Subcutaneous abdominal adipose tissue (tissue), 5 donors: ENCODE results near the gene MMD2.

ENCODE experiments used
- H3K27ac ChIP-seq: one replicate; pipeline ENCODE4 v1.7.0; 2013; ENCODE audit warnings: low read depth, mild to moderate bottlenecking, inconsistent platforms, low read length, moderate library complexity
- H3K27me3 ChIP-seq, 5 donors: one replicate each; pipeline ENCODE4 v1.7.0; 2013; ENCODE audit warnings: low read length in 5 of 5, inconsistent platforms in 1 of 5; ENCODE audit not compliant: control insufficient read depth in 5 of 5, insufficient read depth in 4 of 5
- H3K36me3 ChIP-seq, 5 donors: one replicate each; pipeline ENCODE4 v1.7.0; 2013; ENCODE audit warnings: low read length in 5 of 5; ENCODE audit not compliant: control insufficient read depth in 5 of 5, insufficient read depth in 5 of 5
- H3K4me1 ChIP-seq, 5 donors: one replicate each; pipeline ENCODE4 v1.7.0; 2013; ENCODE audit warnings: low read length in 5 of 5, mild to moderate bottlenecking in 3 of 5, moderate library complexity in 1 of 5; ENCODE audit not compliant: control insufficient read depth in 5 of 5, insufficient read depth in 5 of 5
- H3K4me3 ChIP-seq, 5 donors: one replicate each; pipeline ENCODE4 v1.7.0; 2013; ENCODE audit warnings: low read length in 5 of 5, low read depth in 1 of 5
- H3K9ac ChIP-seq, 5 donors: one replicate each; pipeline ENCODE4 v1.7.0; 2013; ENCODE audit warnings: low read length in 5 of 5, mild to moderate bottlenecking in 4 of 5, moderate library complexity in 3 of 5
- H3K9me3 ChIP-seq, 5 donors: one replicate each; pipeline ENCODE4 v1.7.0; 2013; ENCODE audit warnings: low read length in 5 of 5; ENCODE audit not compliant: control insufficient read depth in 5 of 5
- donor health status: healthy.
- donor health status: healthy.
- donor health status: healthy.
- donor health status: healthy.
- donor health status: healthy.

MMD2 gene

DNA sequence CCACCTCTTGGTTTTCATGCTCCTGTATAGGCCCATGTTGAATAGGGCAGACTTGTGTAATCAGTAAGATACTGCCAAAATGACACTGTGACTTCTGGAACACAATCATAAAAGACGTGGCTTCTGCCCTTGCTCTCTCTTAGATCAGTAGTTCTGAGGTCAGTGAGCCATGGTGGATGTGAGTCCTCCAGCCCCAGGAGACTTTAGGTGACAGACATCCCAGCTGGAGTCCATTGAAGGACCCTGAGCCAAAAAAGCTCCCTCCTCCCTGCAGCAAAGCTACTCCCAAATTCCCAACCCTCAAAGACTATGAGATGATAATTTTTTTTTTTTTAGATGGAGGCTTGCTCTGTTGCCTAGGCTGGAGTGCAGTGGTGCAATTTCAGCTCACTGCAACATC is 72.3 kb downstream of the MMD2 start:
- H3K9me3 ChIP-seq: no peaks in the 10 kb centered on the region
- no peak overlapping the region for H3K9ac ChIP-seq
- H3K27ac ChIP-seq: no peak overlapping the region
- H3K4me3 ChIP-seq: no peak overlapping the region
- H3K27me3 ChIP-seq: peaks cover 0 to 11% (median 0%) of the 10 kb centered on the region in 5 donors
- peaks cover 3 to 17% (median 15%) of the 10 kb centered on the region in 5 donors for H3K4me1 ChIP-seq
- H3K36me3 ChIP-seq: no peaks in the 10 kb centered on the region

DNA sequence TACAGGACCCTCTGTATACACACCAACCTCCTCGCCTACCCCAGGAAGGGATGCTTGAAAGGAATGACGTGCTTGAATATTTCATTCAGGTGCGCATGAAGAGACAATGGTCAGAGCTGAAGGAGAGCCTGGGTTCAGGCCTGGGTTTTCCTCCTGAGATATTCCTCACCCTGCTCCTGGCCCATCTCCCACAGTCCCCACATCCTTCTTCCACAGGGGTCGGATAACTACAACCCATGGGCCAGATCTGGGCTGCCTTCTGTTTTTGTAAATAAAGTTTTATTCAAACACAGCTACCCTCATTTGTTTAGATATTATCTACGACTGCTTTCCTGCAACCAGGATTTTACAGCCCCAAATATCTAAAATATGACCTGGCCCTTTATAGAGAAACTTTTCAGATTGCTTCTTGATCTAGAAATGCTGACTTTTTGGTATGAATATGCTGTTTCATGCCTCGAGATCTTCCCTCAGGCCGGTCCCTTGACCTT is 73.6 kb downstream of the MMD2 start:
- Histone ChIP-seq H3K27ac (no peak overlapping the region), H3K4me3 (no peak overlapping the region), H3K9ac (no peak overlapping the region), H3K4me1 (peaks cover 3 to 19% (median 15%) of the 10 kb centered on the region in 5 donors), H3K36me3 (no peaks in the 10 kb centered on the region), H3K9me3 (no peaks in the 10 kb centered on the region), H3K27me3 (peaks cover 0 to 11% (median 0%) of the 10 kb centered on the region in 5 donors)

DNA sequence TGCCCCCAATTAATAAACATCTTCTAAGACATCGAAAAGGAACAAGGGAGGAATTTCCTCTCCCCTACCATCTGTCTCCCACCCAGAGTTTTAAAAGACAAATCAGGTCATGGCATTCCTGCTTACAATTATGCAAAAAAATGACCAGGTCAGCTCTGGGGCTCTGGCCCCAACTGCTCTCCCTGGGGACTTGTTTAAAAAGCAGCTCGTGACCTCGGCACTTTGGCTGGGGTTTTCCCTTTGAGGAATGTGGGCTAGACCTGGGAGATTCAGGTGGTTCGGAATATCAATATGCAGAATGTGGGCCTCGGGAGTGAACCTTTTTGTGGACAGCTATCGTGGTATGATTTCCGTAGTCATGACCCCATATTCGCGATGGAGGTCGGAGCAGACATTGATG is 74.8 kb downstream of the MMD2 start:
- peaks cover 0 to 11% (median 0%) of the 10 kb centered on the region in 5 donors for H3K27me3 ChIP-seq
- no peaks in the 10 kb centered on the region for H3K36me3 ChIP-seq
- peaks cover 3 to 31% (median 21%) of the 10 kb centered on the region in 5 donors for H3K4me1 ChIP-seq
- no peak overlapping the region for H3K27ac ChIP-seq
- no peak overlapping the region for H3K9ac ChIP-seq
- H3K9me3 ChIP-seq: no peaks in the 10 kb centered on the region
- H3K4me3 ChIP-seq: no peak overlapping the region

DNA sequence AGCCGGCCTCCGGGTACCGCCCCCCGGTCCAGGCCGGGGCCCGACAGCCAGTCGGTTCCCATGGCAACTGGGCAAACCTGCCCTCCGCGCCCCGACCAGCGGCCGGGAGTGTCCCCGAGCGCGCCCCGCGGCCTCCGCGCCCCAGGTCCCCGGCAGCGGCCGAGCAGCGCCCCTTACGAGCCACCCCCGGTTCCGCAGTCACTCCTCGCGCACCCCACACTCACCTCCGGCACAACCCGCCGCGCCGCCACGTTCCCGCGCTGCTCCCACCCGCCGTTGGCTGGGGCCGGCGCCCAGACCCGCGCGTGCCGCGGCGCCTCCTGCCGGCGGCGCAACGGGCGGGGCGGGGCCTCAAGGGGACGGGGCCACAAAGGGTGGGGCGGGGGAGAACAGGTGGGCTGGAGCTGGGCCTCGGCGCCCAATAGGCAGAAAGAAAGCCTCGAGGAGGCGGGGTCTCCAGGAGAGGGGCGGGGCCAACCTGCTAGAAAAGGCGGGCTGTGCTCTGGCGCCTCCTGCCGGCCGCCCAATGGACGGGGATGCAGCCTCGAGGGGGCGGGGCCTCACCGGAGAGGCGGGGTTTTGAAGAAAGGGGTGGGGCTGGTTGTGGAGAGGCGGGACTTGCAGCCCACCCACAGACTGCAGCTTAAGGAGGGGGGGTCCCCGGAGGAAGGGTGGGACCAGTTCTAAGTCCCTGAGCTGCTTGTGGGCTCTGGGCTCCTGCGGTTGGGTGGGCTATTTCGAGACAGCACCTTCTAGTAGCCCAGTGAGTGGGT is 75.4 kb downstream of the MMD2 start, which contains the start of gene RADIL:
RADIL (minus strand) TSS at position 345 of the 773 bp plus-strand sequence. CDS start 5,577 bp downstream, outside the sequence.
- H3K36me3 ChIP-seq: no peaks in the 10 kb centered on the region
- peak within 1 kb of the TSS in 4 of 5 donors; percentile 30 to 72 (median 40) for H3K9ac ChIP-seq
- H3K4me3 ChIP-seq: peak within 1 kb of the TSS; percentile 58 to 77 (median 66)
- no peaks in the 10 kb centered on the region for H3K9me3 ChIP-seq
- peaks cover 0 to 11% (median 0%) of the 10 kb centered on the region in 5 donors for H3K27me3 ChIP-seq
- peaks cover 3 to 37% (median 24%) of the 10 kb centered on the region in 5 donors for H3K4me1 ChIP-seq
- H3K27ac ChIP-seq: peak within 1 kb of the TSS; percentile 50

DNA sequence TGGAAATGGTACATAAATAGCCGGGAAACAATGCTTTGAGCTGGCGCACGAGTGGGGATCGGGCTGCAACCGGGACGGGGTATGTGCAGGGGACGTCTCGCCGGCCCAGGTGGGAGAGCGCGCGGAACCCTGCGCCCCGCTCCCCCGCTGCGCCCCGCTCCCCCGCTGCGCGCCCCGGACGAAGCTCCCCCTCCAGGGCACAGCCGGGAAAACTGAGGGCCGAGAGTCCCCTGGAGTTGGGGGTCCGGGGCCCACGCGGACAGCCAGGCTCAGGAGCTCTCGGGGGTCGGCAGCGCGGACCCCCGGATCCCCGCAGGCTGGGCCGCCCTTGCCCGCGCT is 76.0 kb downstream of the MMD2 start:
- H3K36me3 ChIP-seq: peaks cover 0 to under 1% (median 0%) of the 10 kb centered on the region in 5 donors
- peak overlapping the region in 2 of 5 donors; percentile 25 to 30 for H3K9ac ChIP-seq

DNA sequence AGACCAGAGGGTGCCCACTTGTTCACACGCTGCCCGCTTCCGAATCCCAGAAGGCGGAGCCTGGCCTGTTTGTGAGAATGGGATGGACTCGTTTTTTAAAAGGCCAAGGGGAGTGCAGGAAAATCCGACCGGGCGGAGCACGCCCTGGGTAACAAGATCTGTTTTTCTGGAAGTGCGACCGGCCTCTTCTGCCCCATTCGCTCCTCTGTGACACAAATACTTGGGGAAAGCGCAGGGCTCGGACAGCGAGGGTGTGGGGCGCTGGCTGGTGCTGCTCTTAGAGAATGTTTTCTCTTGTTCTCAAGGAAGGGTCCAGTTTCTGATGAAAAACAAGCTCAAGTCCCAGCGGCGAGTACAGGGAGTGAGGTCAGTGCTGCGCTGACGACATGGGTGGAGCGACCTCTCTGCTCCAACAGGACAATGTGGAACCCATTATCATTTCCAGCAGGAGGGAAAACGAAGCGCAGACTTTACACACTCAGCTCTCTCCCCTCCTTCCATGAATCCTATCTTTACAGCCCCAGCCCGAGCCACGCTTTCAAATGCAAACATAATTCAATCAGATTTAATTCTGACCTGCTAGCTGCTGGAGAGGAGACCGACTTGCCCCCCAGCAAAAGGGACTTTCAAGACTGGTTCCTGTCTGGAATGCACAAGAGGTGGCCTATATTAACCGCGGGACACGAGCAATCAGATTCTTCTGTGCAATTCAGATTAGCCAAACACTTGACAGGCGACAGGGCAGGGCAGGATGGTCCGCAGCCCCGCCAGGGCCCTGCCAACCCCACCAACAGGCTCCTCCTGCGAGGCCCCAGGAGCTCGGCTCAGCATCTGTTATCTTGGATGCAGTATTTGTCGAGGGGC is 76.6 kb downstream of the MMD2 start:
- Histone ChIP-seq H3K9me3 (no peaks in the 10 kb centered on the region), H3K4me3 (peak overlapping the region; percentile 58 to 77 (median 66)), H3K4me1 (peaks cover 3 to 38% (median 24%) of the 10 kb centered on the region in 5 donors), H3K27me3 (peaks cover 0 to 11% (median 0%) of the 10 kb centered on the region in 5 donors), H3K9ac (peak overlapping the region; percentile 35 to 72 (median 56)), H3K27ac (peak overlapping the region; percentile 50), H3K36me3 (peaks cover 0 to 7% (median 4%) of the 10 kb centered on the region in 5 donors)

More for the DNA sequence above, 76.0 kb downstream of the MMD2 start:
- Histone ChIP-seq H3K27ac (peak overlapping the region; percentile 50), H3K4me3 (peak overlapping the region; percentile 58 to 77 (median 66)), H3K9me3 (no peaks in the 10 kb centered on the region), H3K4me1 (peaks cover 3 to 38% (median 24%) of the 10 kb centered on the region in 5 donors), H3K27me3 (peaks cover 0 to 11% (median 0%) of the 10 kb centered on the region in 5 donors)

DNA sequence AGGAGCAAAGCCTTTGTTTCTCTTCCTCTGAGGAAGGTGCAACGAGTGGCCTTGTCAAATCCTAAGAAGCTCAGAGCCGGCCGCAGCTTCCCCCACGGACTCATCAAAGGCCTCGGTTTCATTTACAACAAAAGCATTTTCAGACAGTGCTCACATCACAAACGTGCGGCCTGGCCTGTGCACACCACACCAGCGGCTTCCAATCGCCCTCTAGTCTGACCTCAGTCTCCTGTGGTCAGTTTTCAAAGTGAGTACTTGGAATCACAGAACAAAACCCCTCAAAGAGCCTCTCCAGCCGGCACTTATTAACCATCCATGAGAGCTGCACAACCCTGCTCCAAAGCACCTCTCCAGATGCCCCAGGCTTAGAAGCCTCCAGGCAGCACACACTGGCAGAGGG is 78.8 kb downstream of the MMD2 start:
- H3K9me3 ChIP-seq: no peaks in the 10 kb centered on the region
- H3K27me3 ChIP-seq: peaks cover 0 to 11% (median 0%) of the 10 kb centered on the region in 5 donors
- peaks cover 0 to 10% (median 9%) of the 10 kb centered on the region in 5 donors for H3K36me3 ChIP-seq
- peaks cover 3 to 38% (median 24%) of the 10 kb centered on the region in 5 donors for H3K4me1 ChIP-seq
- no peak overlapping the region for H3K27ac ChIP-seq
- peak overlapping the region in 4 of 5 donors; percentile 18 to 46 (median 42) for H3K4me3 ChIP-seq
- H3K9ac ChIP-seq: no peak overlapping the region

- Histone ChIP-seq H3K27me3 (peaks cover 0 to 11% (median 0%) of the 10 kb centered on the region in 5 donors), H3K9me3 (no peaks in the 10 kb centered on the region), H3K4me1 (peaks cover 3 to 38% (median 24%) of the 10 kb centered on the region in 5 donors), H3K9ac (no peak overlapping the region), H3K27ac (no peak overlapping the region), H3K36me3 (peaks cover 0 to 10% (median 9%) of the 10 kb centered on the region in 5 donors), H3K4me3 (peak overlapping the region in 4 of 5 donors; percentile 29 to 46 (median 36))
These were observed 79.4 kb downstream of the MMD2 start for GRCh38 chr7:4879396-4880081.
